Superior temporal gyrus (tissue), 1 donor: ENCODE data around the gene IRF1.
"Not testable (repeated sequence)": the region's sequence is repeated elsewhere in the genome, so short reads cannot be mapped to it uniquely, and the experiment has no call there.

Experiments
- DNase-seq: peaks from one replicate; pipeline ENCODE4 v3.0.0-alpha.2; 2016; ENCODE audit errors: extremely low spot score

IRF1 gene

DNA sequence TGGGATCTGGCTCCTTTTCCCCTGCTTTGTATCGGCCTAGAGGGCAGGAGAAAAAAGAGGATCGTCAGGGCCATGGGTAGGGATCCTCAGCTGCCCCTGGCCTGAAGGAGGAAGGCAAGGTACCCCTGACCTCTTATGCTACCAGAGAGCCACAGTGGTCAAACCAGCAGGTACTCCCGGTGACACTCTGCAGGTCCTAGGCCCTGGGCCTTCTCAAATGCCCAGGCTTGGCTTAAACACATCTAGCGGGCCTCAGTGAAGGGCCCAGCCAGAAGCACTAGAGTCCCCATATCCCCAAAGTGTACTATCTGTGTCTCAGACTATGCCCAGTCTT, 3.5 kb downstream of the IRF1 start:
- no peak for DNase-seq

DNA sequence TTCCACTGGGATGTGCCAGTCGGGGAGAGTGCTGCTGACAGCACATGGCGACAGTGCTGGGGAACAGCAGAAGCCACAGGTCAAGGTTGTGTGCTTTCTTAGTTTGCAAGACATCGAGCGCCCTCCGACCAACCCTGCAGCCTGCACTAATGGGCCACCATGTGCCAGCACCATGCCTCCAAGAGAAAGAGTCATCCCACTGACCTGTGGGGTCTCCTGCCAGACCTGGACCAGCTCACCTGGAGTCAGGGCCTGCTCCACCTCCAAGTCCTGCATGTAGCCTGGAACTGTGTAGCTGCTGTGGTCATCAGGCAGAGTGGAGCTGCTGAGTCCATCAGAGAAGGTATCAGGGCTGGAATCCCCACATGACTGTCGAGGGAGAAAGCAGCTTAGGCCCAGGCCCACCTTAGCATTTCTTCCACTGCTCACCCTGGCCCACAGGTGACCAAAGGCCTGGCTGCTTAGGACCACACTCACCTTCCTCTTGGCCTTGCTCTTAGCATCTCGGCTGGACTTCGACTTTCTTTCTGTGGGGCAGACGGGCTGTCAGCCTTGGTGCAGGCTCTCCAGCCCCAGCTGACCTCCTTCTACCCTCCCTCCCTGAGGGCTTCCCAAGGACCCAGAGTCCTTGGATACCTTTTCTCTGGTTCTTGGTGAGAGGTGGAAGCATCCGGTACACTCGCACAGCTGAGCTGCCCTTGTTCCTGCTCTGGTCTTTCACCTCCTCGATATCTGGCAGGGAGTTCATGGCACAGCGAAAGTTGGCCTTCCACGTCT, 4.1 kb downstream of the IRF1 start:
- DNase-seq: no peak

DNA sequence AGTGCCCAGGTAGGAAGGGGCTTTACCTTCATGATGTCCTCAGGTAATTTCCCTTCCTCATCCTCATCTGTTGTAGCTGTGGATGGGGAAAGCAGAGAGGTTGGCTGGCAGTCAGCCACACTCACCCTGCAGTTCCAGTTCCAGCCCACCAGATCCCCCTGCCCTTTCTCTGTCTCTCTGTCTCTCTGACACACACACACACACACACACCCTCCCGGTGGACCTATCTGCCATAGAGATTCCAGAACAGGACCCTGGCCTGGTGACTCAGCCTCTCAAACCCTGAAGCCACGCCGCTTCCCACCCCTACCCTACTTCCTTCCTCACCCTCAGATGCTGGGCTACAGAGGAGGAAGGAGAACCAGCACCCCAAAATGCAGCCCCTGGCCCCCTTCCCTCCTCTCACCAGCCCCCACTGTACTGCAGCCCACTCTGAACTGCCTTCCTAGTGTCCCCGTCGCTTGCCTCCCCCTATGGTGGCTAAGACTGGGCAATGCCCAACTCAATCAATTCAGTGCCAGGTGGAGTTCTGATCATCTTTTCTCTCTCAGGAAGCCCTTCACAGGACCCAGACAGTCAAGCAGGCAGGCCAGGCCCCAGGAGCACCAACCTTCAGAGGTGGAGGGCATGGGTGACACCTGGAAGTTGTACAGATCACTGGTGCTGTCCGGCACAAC, 4.8 kb downstream of the IRF1 start:
- DNase-seq: no peak

DNA sequence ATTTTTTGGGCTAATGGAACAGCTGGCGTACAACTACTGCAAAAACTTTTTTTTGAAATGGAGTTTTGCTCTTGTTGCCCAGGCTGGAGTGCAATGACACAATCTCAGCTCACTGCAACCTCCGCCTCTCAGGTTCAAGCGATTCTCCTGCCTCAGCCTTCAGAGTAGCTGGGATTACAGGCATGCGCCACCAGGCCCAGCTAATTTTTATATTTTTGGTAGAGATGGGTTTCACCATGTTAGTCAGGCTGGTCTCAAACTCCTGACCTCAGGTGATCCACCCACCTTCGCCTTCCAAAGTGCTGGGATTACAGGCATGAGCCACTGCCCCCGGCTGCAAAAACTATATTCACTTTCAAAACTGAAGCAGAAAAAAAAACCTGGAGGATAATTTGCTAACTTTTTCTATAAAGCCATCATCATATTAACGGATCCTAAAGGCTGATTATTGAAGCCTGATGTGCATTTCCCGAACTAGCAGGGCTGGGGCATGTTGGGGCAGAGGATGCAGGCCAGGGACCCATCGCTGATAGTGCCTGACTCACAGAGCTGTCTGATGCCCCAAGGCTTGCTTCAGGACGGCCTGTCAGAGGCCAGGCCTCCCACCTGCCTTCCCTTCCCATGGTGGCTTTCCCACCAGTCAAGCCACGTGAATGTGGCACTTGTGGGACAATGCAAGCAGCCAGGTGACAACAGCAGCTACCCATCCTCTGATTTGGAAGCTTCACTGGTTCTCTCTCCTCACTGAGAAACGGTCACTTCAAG, 5.5 kb downstream of the IRF1 start:
- not testable (repeated sequence) for DNase-seq

DNA sequence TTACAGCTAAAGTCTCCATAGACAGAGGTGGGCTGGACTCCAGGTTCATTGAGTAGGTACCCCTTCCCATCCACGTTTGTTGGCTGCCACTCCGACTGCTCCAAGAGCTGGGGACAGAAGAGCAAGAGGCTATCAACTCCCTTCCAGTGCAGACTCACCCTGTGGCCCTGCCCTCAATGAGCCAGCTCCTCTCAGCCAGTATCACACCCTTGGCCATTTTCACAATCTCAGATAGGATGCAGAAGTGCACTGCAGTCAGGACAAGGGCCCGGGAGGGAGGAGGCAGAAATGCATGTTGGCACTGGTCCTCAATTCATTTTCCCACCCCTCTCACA, 6.2 kb downstream of the IRF1 start:
- DNase-seq: no peak

DNA sequence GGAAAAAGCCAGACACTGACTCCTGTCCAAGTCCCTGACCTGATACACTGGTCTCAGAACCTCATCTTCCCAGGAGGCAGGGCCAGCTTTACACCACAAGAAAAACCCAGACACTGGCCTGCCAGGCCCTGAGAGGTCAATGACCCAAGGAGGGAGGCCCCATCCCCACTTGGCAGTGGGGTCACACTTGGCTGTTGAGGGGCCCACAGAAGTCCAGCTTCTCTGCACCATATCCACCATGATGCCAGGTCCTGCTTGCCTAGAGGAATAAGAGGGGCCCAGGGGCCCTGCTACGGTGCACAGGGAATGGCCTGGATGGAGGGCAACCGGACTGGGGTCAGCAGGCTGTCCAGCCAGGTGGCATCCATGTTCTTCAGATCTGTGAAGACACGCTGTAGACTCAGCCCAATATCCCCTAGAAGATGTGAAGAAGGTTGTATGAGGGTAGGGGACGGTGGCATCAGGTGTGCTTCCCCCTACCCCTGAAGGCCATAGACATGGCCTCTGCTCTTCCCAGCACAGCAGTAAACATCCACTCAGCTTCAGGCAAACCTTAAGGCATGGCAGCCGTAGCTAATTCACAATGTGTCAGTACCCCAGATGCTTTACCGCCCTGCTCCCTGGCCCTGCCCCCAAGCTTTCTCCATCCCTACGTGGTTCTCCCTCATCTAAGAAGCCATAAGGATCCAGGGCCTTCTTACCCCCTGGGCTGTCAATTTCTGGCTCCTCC, 6.7 kb downstream of the IRF1 start:
- DNase-seq: no peak

DNA sequence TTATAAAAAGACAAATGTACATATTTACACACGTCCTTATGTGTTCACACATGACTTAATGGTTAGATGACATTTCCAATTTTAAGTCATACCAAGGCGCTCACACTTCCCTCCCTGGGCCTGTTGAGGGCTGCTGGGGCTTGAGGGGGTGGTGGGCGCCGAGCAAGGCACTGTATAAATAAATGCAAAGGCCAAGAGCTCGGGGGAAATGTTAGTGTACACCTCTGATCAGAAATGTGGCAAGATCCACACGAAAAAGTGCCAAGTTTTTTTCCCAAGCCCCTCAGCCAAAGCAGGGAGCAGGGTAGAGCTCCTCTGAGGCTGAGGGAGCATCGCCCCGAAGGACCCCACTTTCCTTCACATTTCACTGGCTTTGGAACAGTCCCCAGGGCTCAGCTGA, 7.5 kb downstream of the IRF1 start:
- no peak for DNase-seq

DNA sequence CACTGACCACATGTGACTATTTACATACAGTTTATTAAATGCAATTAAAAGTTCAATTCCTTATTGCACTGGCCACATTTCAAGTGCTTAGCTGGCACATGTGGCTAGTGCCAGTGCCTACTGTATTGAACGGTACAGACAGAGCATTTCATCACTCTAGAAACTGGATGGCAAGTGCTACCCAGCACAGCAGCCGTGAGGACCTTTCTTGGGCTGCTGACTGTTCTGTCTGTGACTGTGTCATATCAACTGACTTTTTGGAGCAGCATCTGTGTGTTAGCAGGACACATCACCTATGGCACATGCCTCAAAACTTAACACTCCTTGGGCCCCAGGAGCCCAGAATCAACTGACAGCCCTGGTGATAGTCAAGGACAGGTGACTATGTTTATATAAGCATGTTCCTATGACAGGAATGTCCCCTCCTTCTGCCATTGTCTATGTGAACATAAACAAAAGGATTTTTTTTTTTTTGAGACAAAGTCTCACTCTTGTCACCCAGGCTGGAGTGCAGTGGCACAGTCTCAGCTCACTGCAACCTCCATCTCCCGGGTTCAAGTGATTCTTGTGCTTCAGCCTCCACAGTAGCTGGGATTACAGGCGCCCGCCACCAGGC, 8.9 kb downstream of the IRF1 start:
- no peak for DNase-seq

DNA sequence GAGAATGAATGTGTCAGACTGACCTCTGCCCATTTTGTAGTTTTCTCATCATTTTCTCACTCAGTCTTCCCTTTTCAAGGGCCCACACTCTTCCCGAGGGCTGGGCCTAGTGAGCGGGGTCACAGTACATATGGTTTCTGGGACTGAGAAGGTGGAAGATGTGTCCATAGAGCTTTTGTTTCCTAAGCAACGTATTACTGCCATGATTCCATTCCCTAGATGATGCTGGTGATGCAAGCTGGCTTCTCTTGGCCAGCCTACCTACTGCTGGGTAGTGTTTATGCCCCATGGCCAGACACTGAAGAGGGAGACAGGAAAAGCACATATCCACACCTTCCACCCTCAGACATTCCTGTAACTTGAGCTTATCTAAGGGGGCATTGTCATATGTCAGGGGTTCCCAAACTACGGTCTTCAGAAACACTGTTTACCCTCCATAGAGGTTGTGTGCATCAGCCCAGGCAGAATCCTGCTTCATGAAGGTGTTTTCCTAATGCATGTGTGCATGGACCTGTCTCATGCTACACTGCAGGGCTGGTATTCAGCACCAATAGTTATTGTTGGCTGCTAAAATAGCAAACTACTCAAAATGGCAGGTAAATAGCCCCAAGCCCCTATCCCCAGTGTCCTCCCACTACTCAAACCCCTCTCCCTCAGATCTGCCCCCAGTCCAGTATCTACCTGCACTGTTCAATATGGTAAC, 9.5 kb downstream of the IRF1 start:
- no peak for DNase-seq

DNA sequence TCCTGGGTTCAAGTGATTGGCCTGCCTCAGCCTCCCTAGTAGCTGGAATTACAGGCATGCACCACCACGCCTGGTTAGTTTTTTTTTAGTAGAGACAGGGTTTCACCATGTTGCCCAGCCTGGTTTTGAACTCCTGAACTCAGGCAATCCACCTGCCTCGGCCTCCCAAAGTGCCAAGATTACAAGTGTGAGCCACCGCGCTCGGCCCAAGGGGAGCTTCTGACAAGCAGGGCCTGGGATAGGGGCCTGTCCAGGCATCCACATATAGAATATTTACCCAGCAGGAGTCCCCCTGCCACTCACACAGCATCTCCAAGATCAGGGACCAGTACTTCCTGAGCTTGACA, 10.1 kb downstream of the IRF1 start:
- no peak for DNase-seq

DNA sequence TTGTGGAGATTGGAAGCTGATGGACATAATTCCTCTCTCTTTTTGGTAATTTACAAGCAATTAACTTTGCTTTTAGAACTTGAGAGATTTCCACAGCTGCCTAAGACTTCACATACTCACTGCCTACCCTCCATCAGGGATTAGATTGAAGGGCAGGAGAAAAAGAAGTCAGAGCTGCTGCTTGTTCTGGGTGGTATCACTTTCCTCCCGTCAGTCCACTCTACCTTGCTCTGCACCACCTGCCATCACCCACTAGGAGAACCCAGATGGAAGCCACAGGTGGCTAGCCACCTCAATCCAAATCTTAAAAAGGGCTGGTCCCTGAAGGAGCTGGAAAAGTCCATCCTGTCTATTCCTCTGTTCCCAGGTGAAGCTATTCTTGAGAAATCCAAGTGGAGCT, 10.5 kb downstream of the IRF1 start:
- DNase-seq: no peak

DNA sequence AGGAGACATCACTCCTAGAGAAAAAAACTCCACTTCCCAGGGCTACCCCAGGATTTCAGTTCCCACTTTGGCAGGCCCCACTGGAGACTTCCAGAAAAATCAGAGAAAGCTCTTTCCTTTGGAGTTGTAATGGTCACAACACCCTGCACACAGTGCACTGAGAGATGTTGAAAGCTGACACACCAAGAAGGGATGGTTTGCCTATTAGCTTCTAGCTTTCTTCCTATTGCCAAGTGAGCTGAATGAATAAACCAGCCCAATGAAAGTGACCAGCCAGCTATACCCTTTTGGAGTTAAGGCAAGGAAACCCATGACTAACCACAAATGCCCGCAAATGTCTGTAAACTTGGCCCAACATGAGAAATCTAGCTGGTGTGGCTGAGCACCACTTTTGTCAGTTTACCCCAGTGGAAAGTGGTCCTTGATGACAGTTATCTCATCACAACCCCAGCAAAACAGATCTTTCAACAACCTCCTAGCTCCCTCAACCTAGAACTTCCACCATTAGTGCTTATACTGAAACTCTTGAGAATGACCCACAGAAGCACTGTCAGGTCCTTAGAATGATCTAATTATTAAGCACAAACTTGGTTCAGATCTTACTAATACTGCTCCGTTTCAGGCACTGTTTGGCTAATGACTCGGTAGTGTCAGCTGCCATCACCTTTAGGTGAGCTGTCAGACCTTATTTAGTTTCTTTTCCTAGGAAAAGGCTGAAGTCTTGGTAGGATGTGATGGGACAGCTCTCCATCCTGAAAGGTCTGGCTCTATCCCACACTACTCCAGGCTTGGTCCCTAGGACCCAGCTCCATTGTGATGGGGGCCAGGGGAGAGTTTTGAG, 11.2 kb downstream of the IRF1 start:
- DNase-seq: no peak

DNA sequence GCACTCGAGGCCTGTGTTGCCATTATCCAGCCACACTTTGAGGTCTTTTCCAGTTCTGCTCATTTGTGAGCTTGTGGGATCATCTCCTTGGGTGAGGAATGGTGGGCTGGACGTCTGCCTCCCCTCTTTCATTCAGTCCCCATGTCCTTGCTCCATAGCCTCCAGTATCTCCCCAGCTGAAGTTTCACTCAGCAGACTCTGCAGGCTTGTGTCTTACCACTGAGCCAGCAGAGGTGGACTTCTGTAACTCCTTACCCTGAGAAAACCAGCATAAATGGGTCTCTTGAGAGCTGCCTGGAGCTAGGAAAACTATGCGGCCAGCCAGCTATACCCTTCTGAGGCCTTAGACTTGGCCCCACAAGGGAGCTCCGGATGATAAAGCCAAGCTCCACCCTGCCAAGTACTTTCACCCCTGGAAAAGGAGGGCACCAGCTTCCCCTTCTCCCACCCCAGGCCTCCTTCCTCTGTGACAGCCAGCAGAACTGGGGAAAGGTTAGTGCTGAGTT, 12.2 kb downstream of the IRF1 start:
- DNase-seq: no peak

DNA sequence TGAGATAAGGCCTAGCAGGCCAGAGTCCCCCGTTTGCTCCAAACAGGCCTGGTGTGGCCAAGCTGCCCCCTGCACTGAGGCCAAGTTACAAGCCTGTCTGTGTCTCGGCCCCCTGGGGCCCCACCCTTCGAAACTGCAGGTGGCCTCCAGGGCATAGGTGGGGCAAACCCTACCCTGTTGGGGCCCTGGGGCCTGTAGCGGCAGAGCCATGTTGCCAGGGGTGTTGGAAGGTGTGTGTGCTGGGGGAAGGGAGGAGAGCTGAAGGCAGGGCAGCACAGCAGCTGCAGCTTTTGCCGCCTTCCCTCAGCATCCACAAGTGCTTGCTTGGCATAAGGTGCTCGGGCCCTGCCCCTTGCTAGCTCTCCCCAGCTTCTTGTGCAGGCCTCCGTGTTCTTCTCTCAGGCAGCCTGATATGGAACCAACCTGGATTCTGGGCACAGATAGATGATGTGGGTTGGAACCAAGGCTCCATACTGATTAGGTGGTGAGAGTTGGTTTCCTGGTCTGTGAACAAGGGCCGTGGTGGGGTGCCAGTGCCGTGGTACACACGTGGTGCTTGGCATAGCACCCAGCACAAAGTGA, 12.7 kb downstream of the IRF1 start:
- no peak for DNase-seq

DNA sequence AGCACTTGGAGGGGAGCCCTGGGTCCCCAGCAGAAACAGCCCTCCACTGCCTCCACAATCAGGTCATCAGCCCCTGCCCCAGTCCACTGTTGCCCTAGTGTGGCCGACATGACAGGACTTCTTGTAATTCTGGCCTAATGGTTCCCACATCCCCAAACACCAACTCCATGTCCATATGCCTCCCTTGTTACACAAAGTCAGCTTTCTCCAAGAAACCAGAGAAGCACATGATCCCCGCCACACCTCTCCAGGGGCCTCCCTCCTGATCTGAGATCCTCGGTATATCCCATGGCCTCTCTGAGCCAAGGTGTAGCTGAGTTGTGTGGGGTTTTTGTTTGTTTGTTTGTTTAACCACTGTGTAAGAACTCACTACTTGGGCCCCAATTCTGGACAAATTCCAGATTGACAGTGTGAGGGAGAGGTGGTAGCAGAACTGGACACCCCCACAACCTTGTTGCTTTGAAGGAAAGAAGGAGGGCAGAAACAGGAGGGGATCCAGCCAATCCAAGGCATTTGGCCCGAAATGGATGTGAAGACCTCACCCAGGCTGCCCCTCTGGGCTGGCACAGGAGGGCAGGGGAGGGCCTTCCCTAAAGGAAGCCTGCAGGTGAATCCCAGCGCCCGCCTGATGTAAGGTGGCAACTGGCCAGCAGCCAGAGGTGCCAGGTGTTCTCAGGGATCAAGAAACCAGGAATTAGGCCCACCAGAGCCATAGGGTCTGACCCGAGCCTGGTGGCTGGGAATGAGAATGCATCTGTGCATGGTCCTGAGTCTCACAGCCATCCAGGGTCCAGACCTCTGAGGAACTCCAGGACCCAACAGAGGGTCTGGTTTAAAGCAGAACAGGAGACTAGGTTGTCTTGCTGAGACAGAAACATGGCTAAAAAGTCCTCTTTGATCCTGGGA, 13.4 kb downstream of the IRF1 start:
- DNase-seq: no peak

DNA sequence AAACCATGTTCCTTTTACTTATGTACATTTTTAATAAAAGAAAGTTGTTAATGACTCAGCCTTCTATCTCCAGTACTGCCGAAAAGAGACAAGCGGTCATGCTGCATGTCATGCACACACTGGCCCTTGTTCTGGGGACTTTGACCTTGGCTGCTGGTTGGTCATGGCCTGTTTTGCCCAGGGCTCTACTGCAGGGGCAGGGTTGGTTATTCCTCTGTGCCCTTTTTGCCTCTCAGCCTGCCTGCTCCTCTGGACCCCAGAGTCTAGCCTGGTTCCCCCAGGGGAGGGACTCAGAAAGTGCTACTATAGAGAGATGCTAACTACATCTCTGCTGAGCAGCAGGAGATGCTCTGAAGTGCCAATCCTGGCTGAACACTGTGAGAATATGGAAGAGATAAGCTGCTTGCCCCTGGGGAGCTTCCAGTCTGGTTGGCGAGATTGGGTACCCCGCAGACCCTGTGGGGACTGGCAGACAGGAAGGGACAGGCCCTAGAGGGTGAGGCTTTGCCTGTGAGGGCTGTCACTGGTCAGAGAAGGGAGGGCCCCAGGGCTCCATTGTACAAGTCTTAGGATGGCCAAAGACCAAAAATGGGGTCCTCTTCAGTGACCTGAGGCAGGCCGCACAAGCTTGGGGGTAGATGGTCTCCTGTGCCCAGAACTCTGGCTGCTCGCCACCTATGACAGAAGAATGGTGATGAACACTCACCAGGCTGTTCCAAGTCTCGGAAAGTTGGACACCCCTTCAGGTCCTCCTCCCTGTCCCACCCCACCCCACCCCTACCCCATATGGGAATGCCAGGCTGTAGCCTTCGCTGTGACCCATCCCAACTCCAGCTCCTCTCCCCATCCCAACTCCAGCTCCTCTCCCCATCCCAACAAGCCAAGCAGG, 14.3 kb downstream of the IRF1 start:
- no peak for DNase-seq

DNA sequence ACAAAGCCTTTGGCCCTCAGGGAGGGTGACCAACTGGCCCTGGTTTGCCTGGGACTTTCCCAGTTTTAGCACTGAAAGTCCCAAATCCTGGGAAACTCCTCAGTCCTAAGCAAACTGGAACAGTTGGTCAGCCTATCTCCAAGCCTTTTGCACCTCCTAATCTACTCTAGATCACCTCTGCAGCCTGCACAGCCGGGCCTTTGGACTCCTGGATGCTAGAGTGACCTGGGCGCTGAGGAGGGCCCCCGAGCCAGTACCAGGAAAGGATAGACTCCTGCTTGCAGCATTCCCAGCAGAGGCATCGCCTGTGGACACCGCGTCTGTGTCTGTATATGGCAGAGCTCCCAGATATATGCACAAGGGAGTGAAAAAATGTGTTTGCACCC, 15.1 kb downstream of the IRF1 start:
- DNase-seq: no peak
